T-cell (primary cell): ENCODE data around the gene SRP68. TPM values are rescaled to one million over a fixed set of nuclear protein-coding genes. Genes with fewer than 3 reads are reported as not detected.

Source experiments
- ATAC-seq, 4 experiments: fragments of 200-7000 bp in 3 of 4; fragments of 150-1000 bp in 1 of 4; cut with Tn5 transposase; replicated peaks in 1 of 4; 1 replicate in 3 of 4; 2 replicates in 1 of 4; pipeline ENCODE4 v1.10.0; 2021; ENCODE audit warnings: moderate library complexity in 3 of 4, mild to moderate bottlenecking in 2 of 4, moderate number of reproducible peaks in 1 of 4
- CTCF ChIA-PET, 2 donors: fragments of 300-600 bp; sonication (Branson Sonifier 250); formaldehyde crosslinking; loops; one replicate each; lab custom pipeline; 2022; ENCODE audit warnings: antibody characterized with exemption in 2 of 2; lab: Charles Lee
- POLR2A ChIA-PET, 2 donors: fragments of 300-600 bp; sonication (Branson Sonifier 250); formaldehyde crosslinking; loops; one replicate each; lab custom pipeline; 2022; ENCODE audit warnings: antibody characterized with exemption in 2 of 2; lab: Charles Lee
- DNase-seq, 35 experiments: peaks; one replicate each; pipeline versions ENCODE4 v3.0.0 to v3.0.0-alpha.2; 2013 to 2023
- H3K27ac ChIP-seq: one replicate; pipeline ENCODE4 v1.5.1; 2013; ENCODE audit warnings: low read length
- H3K27me3 ChIP-seq, 2 experiments: replicated peaks in 1 of 2; 1 replicate in 1 of 2; 2 replicates in 1 of 2; pipeline versions ENCODE4 v1.6.1 to v1.7.0; 2013; ENCODE audit warnings: low read length in 1 of 2, mixed read lengths in 1 of 2; ENCODE audit not compliant: control insufficient read depth in 2 of 2, insufficient read depth in 2 of 2; ENCODE audit errors: extremely low read depth in 1 of 2
- H3K36me3 ChIP-seq, 2 donors: 1 replicate in 1 of 2; 2 replicates in 1 of 2; pipeline versions ENCODE4 v1.6.1 to v1.7.0; 2013; ENCODE audit warnings: low read length in 1 of 2; ENCODE audit not compliant: control insufficient read depth in 2 of 2, insufficient read depth in 1 of 2; ENCODE audit errors: extremely low read depth in 1 of 2
- H3K4me1 ChIP-seq, 2 experiments: 1 replicate in 1 of 2; 2 replicates in 1 of 2; pipeline versions ENCODE4 v1.6.1 to v1.7.0; 2013; ENCODE audit warnings: low read length in 2 of 2, mixed read lengths in 1 of 2; ENCODE audit not compliant: insufficient read depth in 2 of 2, control insufficient read depth in 1 of 2; ENCODE audit errors: extremely low read depth in 1 of 2
- H3K4me3 ChIP-seq, 2 donors: 1 replicate in 1 of 2; 2 replicates in 1 of 2; pipeline versions ENCODE4 v1.5.1 to v1.7.0; 2013; ENCODE audit warnings: mild to moderate bottlenecking in 2 of 2, low read length in 1 of 2, moderate library complexity in 1 of 2; ENCODE audit not compliant: control insufficient read depth in 1 of 2; ENCODE audit errors: extremely low read depth in 1 of 2
- H3K9me3 ChIP-seq: 2 replicates; pipeline ENCODE4 v1.7.0; 2013
- H3K27ac Mint-ChIP-seq, 2 donors: one replicate each; pipeline ENCODE4 v1.8.0; 2020 to 2021; ENCODE audit warnings: mild to moderate bottlenecking in 2 of 2, mixed read lengths in 2 of 2
- H3K27me3 Mint-ChIP-seq, 2 donors: one replicate each; pipeline ENCODE4 v1.8.0; 2021 to 2022; ENCODE audit warnings: mixed read lengths in 2 of 2
- H3K36me3 Mint-ChIP-seq: one replicate; pipeline ENCODE4 v1.8.0; 2021; ENCODE audit warnings: mixed read lengths
- H3K4me1 Mint-ChIP-seq, 3 donors: one replicate each; pipeline ENCODE4 v1.8.0; 2020 to 2022; ENCODE audit warnings: mixed read lengths in 3 of 3, mild to moderate bottlenecking in 1 of 3
- H3K4me3 Mint-ChIP-seq, 3 donors: one replicate each; pipeline ENCODE4 v1.8.0; 2020 to 2022; ENCODE audit warnings: mild to moderate bottlenecking in 3 of 3, mixed read lengths in 3 of 3, moderate library complexity in 3 of 3
- H3K9me3 Mint-ChIP-seq, 3 donors: one replicate each; pipeline ENCODE4 v1.8.0; 2020 to 2022; ENCODE audit warnings: mixed read lengths in 3 of 3
- WGBS: methylation state at CpG from one replicate; pipeline ENCODE4 v1.1.5; 2013; ENCODE audit warnings: missing lambda C conversion rate; ENCODE audit not compliant: insufficient coverage; 5-methylcytosine and 5-hydroxymethylcytosine counted together
- total RNA-seq, 35 experiments: library from RNA in 6 of 35; stranded (reverse) in 6 of 35; fragments of 120-200 nt in 1 of 35; gene quantifications; one replicate each; pipeline versions ENCODE4 v1.2.1 to v1.2.4 and lab custom pipeline; 2013 to 2026

The SRP68 gene
- total RNA-seq, 5 donors from 2014 or later (not counting 1 experiment from before 2014, with no cell fraction given), result 71.9 to 81.6 (median 78.9) TPM

GRCh38 chr17:76103274-76104139 lies 31.2 kb upstream of the SRP68 start, which contains the start of gene EXOC7:
TSS of gene EXOC7 (minus strand) at chr17:76103787. CDS start at chr17:76103692, 95 bp downstream.
- no peaks in the 10 kb centered on the region for H3K27me3 ChIP-seq
- POLR2A ChIA-PET, result interaction anchor here (0.6 kb wide), 4 partner anchors 17 to 920 kb away, joined by 3 to 5 read pairs (median 3); no protein-coding TSS in a partner anchor
- CTCF ChIA-PET, result interaction anchor here (0.6 to 1.8 kb wide), 7 partner anchors 61 to 176 kb away, joined by 3 to 9 read pairs (median 4); no protein-coding TSS in a partner anchor
- peaks cover 13 to 26% of the 10 kb centered on the region in 2 experiments for H3K4me1 ChIP-seq
- peaks cover 7 to 25% of the 10 kb centered on the region in 2 donors for H3K36me3 ChIP-seq
- Mint-ChIP-seq H3K4me1 (peaks cover 36 to 39% (median 37%) of the 10 kb centered on the region in 3 donors), H3K27ac (peak within 1 kb of the TSS; percentile 91 to 94), H3K4me3 (peak within 1 kb of the TSS; percentile 90 to 96 (median 92)), H3K9me3 (no peaks in the 10 kb centered on the region), H3K27me3 (no peaks in the 10 kb centered on the region), H3K36me3 (peaks cover 17% of the 10 kb centered on the region)
- 4% methylated on average over 54 of the region's 55 CpGs for WGBS
- peak; percentile 83 to 97 (median 89) for DNase-seq
- H3K27ac ChIP-seq, result peak within 1 kb of the TSS; percentile 71
- H3K9me3 ChIP-seq, result no peaks in the 10 kb centered on the region
- peak within 1 kb of the TSS; percentile 57 to 68 for H3K4me3 ChIP-seq
- ATAC-seq, result peak; percentile 93 to 94 (median 94)

- peak overlapping the region; percentile 71 for H3K27ac ChIP-seq
- H3K4me1 Mint-ChIP-seq, result peaks cover 36 to 39% (median 37%) of the 10 kb centered on the region in 3 donors
- H3K36me3 Mint-ChIP-seq, result peaks cover 18% of the 10 kb centered on the region
- H3K4me3 Mint-ChIP-seq, result peak overlapping the region; percentile 90 to 96 (median 92)
- no peaks in the 10 kb centered on the region for H3K9me3 Mint-ChIP-seq
- H3K4me1 ChIP-seq, result peaks cover 13 to 26% of the 10 kb centered on the region in 2 experiments
- 0% methylated on average over 2 of the region's 4 CpGs for WGBS
- peak overlapping the region; percentile 57 to 68 for H3K4me3 ChIP-seq
- ATAC-seq (peak in 1 of 4 experiments; percentile 1), DNase-seq (no peak)
- H3K27me3 ChIP-seq, result no peaks in the 10 kb centered on the region
- no peaks in the 10 kb centered on the region for H3K27me3 Mint-ChIP-seq
- no peaks in the 10 kb centered on the region for H3K9me3 ChIP-seq
- CTCF ChIA-PET, result interaction anchor here (0.6 to 1.8 kb wide), 6 partner anchors 79 to 193 kb away, joined by 3 to 9 read pairs (median 3); no protein-coding TSS in a partner anchor
- H3K36me3 ChIP-seq, result peaks cover 7 to 30% of the 10 kb centered on the region in 2 donors
- peak overlapping the region; percentile 91 to 94 for H3K27ac Mint-ChIP-seq
- POLR2A ChIA-PET, result no interaction called here
Measured at GRCh38 chr17:76102944-76103273, 30.6 kb upstream of the SRP68 start.

- CTCF ChIA-PET, result no interaction called here
- WGBS, result 93% methylated on average over 16 of the region's 19 CpGs
- no peak for ATAC-seq
Measured at GRCh38 chr17:76097716-76098295, 25.5 kb upstream of the SRP68 start.

GRCh38 chr17:76095943-76096342 lies 23.6 kb upstream of the SRP68 start:
- Mint-ChIP-seq H3K27ac (no peak overlapping the region), H3K4me1 (peaks cover 9 to 13% (median 12%) of the 10 kb centered on the region in 3 donors), H3K4me3 (no peak overlapping the region), H3K27me3 (no peaks in the 10 kb centered on the region), H3K9me3 (no peaks in the 10 kb centered on the region), H3K36me3 (peaks cover 38% of the 10 kb centered on the region)
- H3K4me3 ChIP-seq, result no peak overlapping the region
- no peak for ATAC-seq
- DNase-seq, result no peak
- 98% methylated on average over 12 of the region's 13 CpGs for WGBS
- CTCF ChIA-PET, result interaction anchor here in 1 of 2 donors (0.9 kb wide), 1 partner anchor 27 kb away, joined by 4 read pairs; no protein-coding TSS in a partner anchor
- H3K27me3 ChIP-seq, result no peaks in the 10 kb centered on the region
- no peak overlapping the region for H3K27ac ChIP-seq
- no peaks in the 10 kb centered on the region for H3K9me3 ChIP-seq
- peaks cover 0 to 14% of the 10 kb centered on the region in 2 experiments for H3K4me1 ChIP-seq
- H3K36me3 ChIP-seq, result peaks cover 19 to 78% of the 10 kb centered on the region in 2 donors
- POLR2A ChIA-PET, result no interaction called here

More at GRCh38 chr17:76097716-76098295, 25.5 kb upstream of the SRP68 start:
- Mint-ChIP-seq H3K36me3 (peaks cover 41% of the 10 kb centered on the region), H3K4me1 (peaks cover 23 to 24% (median 23%) of the 10 kb centered on the region in 3 donors), H3K9me3 (no peaks in the 10 kb centered on the region), H3K27ac (no peak overlapping the region), H3K27me3 (no peaks in the 10 kb centered on the region), H3K4me3 (no peak overlapping the region)
- H3K4me1 ChIP-seq, result peaks cover 3 to 15% of the 10 kb centered on the region in 2 experiments
- H3K36me3 ChIP-seq, result peaks cover 25 to 74% of the 10 kb centered on the region in 2 donors
- POLR2A ChIA-PET, result no interaction called here
- no peaks in the 10 kb centered on the region for H3K9me3 ChIP-seq
- DNase-seq, result no peak
- no peak overlapping the region for H3K4me3 ChIP-seq
- no peak overlapping the region for H3K27ac ChIP-seq
- H3K27me3 ChIP-seq, result no peaks in the 10 kb centered on the region

GRCh38 chr17:76094046-76094445 lies 21.7 kb upstream of the SRP68 start:
- peaks cover 0 to 14% of the 10 kb centered on the region in 2 experiments for H3K4me1 ChIP-seq
- no peak overlapping the region for H3K4me3 Mint-ChIP-seq
- 92% methylated on average over 6 of the region's 11 CpGs for WGBS
- no peak overlapping the region for H3K27ac ChIP-seq
- peaks cover 29% of the 10 kb centered on the region for H3K36me3 Mint-ChIP-seq
- no peak for ATAC-seq
- peaks cover 4 to 8% (median 4%) of the 10 kb centered on the region in 3 donors for H3K4me1 Mint-ChIP-seq
- no peaks in the 10 kb centered on the region for H3K27me3 Mint-ChIP-seq
- no peak for DNase-seq
- H3K27ac Mint-ChIP-seq, result no peak overlapping the region
- peaks cover 23 to 88% of the 10 kb centered on the region in 2 donors for H3K36me3 ChIP-seq
- H3K4me3 ChIP-seq, result no peak overlapping the region
- H3K9me3 Mint-ChIP-seq, result no peaks in the 10 kb centered on the region
- POLR2A ChIA-PET, result interaction anchor here in 1 of 2 donors (0.7 kb wide), 1 partner anchor 146 kb away, joined by 3 read pairs; the partner anchor contains the start of gene RNF157
- H3K27me3 ChIP-seq, result no peaks in the 10 kb centered on the region
- CTCF ChIA-PET, result interaction anchor here in 1 of 2 donors (0.6 kb wide), 1 partner anchor 93 kb away, joined by 3 read pairs; the partner anchor contains the start of gene CDK3
- no peaks in the 10 kb centered on the region for H3K9me3 ChIP-seq
